ENCODE measurements around the gene AZU1.

- TF ChIP-seq, protein P1, sequence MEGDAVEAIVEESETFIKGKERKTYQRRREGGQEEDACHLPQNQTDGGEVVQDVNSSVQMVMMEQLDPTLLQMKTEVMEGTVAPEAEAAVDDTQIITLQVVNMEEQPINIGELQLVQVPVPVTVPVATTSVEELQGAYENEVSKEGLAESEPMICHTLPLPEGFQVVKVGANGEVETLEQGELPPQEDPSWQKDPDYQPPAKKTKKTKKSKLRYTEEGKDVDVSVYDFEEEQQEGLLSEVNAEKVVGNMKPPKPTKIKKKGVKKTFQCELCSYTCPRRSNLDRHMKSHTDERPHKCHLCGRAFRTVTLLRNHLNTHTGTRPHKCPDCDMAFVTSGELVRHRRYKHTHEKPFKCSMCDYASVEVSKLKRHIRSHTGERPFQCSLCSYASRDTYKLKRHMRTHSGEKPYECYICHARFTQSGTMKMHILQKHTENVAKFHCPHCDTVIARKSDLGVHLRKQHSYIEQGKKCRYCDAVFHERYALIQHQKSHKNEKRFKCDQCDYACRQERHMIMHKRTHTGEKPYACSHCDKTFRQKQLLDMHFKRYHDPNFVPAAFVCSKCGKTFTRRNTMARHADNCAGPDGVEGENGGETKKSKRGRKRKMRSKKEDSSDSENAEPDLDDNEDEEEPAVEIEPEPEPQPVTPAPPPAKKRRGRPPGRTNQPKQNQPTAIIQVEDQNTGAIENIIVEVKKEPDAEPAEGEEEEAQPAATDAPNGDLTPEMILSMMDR (conservative IDR thresholded peaks at IDR 0.05 in 1 of 2, IDR thresholded peaks at IDR 0.05 in 1 of 2; ENCODE audit: extremely low read depth in 1 of 2, insufficient read depth in 1 of 2, low read depth in 1 of 2, low read length in 2 of 2) = no peak
- no peak for TF ChIP-seq EZH2 (IDR thresholded peaks at IDR 0.05; ENCODE audit: borderline replicate concordance, low read length)
Observed at GRCh38 chr19:867301-867793, 39.7 kb downstream of the AZU1 start.

All from mammary epithelial cell (primary cell).